Heart left ventricle (tissue), 16 donors: ENCODE results near the gene NTPCR. TPM values are rescaled to one million over a fixed set of nuclear protein-coding genes. Genes with fewer than 3 reads are reported as not detected.
"Not testable (repeated sequence)": the region's sequence is repeated elsewhere in the genome, so short reads cannot be mapped to it uniquely, and the experiment has no call there.

ENCODE experiments used
- ATAC-seq, 4 donors: fragments of 200-7000 bp; cut with Tn5 transposase; one replicate each; pipeline ENCODE4 v1.9.1; 2020 to 2022; ENCODE audit warnings: moderate library complexity in 4 of 4, mild to moderate bottlenecking in 3 of 4, moderate number of reproducible peaks in 1 of 4
- DNase-seq, 5 donors: peaks; one replicate each; pipeline ENCODE4 v3.0.0-alpha.2; 2020
- H3K27ac ChIP-seq, 12 donors: fragments of 200-600 bp; sonication (generic) in 4 of 12; one replicate each; pipeline versions ENCODE4 v1.5.0 to v1.8.0; 2016 to 2022; ENCODE audit warnings: mild to moderate bottlenecking in 2 of 12
- H3K27me3 ChIP-seq, 9 donors: fragments of 200-600 bp; sonication (generic) in 2 of 9; one replicate each; pipeline versions ENCODE4 v1.5.1 to v1.8.0; 2016 to 2022; ENCODE audit warnings: mild to moderate bottlenecking in 3 of 9
- H3K36me3 ChIP-seq, 9 donors: fragments of 200-600 bp; sonication (generic) in 2 of 9; one replicate each; pipeline versions ENCODE4 v1.5.0 to v1.8.0; 2018 to 2022; ENCODE audit warnings: mild to moderate bottlenecking in 2 of 9
- H3K4me1 ChIP-seq, 12 donors: fragments of 200-600 bp; sonication (generic) in 4 of 12; one replicate each; pipeline versions ENCODE4 v1.5.0 to v1.8.0; 2016 to 2022; ENCODE audit warnings: mild to moderate bottlenecking in 3 of 12
- H3K4me3 ChIP-seq, 12 donors: fragments of 200-600 bp; sonication (generic) in 4 of 12; one replicate each; pipeline versions ENCODE4 v1.5.0 to v1.8.0; 2017 to 2022; ENCODE audit warnings: mild to moderate bottlenecking in 9 of 12, moderate library complexity in 4 of 12
- H3K9me3 ChIP-seq, 12 donors: fragments of 200-600 bp; sonication (generic) in 4 of 12; one replicate each; pipeline versions ENCODE4 v1.5.0 to v1.8.0; 2016 to 2022; ENCODE audit warnings: mild to moderate bottlenecking in 1 of 12
- POLR2A ChIP-seq, 2 donors: fragments of 450-650 bp; IDR thresholded peaks; one replicate each; pipeline ENCODE4 v1.6.1; 2017; ENCODE audit warnings: antibody characterized with exemption in 2 of 2, mild to moderate bottlenecking in 2 of 2, moderate library complexity in 2 of 2
- WGBS, 4 donors: extraction: QIAGEN DNeasy Blood & Tissue Kit in 2 of 4; methylation state at CpG; one replicate each; pipeline versions ENCODE4 v1.1.5 to v1.1.7; 2013 to 2018; 5-methylcytosine and 5-hydroxymethylcytosine counted together
- intact Hi-C, 10 donors: fragments of 100-400 bp; cut with DNase I; formaldehyde crosslinking; loops; one replicate each; pipeline versions ENCODE4 v1.11.1 to v1.14.2; 2022
- polyA plus RNA-seq, 2 donors: library from polyadenylated mRNA; stranded (reverse); fragments of 200-250 nt; gene quantifications; one replicate each; pipeline ENCODE4 v1.2.3, GENCODE V29; 2013
- total RNA-seq, 9 donors: library from RNA; depleted of rRNA in 2 of 9; stranded (reverse); fragments of >200 nt in 2 of 9; fragmentation: NEBNext Ultra II Directional in 3 of 9; extraction: Animal tissue kit (Norgen Biotek cat#: 25700) in 3 of 9; gene quantifications; one replicate each; pipeline versions ENCODE4 v1.1.0 to v1.2.4, GENCODE V29; 2016 to 2023
- TF ChIP-seq, protein P1 (sequence below), 12 donors: fragments of 200-600 bp; sonication (generic) in 4 of 12; IDR thresholded peaks; one replicate each; pipeline versions ENCODE4 v1.5.0 to v1.8.0; 2018 to 2022; ENCODE audit warnings: antibody characterized with exemption in 12 of 12, mild to moderate bottlenecking in 5 of 12
- donor health status: ischemic (EF 13 %, LVEDD 7.1; RV severe dilation, severe dysfunction).
- donor health status: healthy with polysubstance abuse.
- donor health status: DM: no; HTN: yes; CAD: no.
- donor health status: DM: no; HTN: no; CAD: no.
- donor health status: ischemic (EF 25% LVEDD 6.9; RV normal size, moderate dysfunction).
- donor health status: ischemic (EF 25% LVEDD 5.7; RV mildly dilated, moderate dysfunction).
- donor health status: healthy.
- donor health status: DM: yes; HTN: yes; CAD: no.
- donor health status: ischemic (EF 35%, LVEDD 5.7; RV mildly dilated, moderate dysfunction).
- donor health status: nonischemic (EF 11% LVEDD 7.7; RV severe dilation, severe dysfunction).
- donor health status: DM: yes; HTN: yes; CAD: no.
- donor health status: PGD.
- donor health status: ischemic (EF 29% LVEDD 5.4; RV normal size, mild dysfunction).
- donor health status: nonischemic (EF 23%, LVEDD 6.1; RV moderate dilation, normal function).

The NTPCR gene
- total and polyA plus RNA-seq, 11 donors: 29.6 to 81.8 (median 57.8) TPM

DNA sequence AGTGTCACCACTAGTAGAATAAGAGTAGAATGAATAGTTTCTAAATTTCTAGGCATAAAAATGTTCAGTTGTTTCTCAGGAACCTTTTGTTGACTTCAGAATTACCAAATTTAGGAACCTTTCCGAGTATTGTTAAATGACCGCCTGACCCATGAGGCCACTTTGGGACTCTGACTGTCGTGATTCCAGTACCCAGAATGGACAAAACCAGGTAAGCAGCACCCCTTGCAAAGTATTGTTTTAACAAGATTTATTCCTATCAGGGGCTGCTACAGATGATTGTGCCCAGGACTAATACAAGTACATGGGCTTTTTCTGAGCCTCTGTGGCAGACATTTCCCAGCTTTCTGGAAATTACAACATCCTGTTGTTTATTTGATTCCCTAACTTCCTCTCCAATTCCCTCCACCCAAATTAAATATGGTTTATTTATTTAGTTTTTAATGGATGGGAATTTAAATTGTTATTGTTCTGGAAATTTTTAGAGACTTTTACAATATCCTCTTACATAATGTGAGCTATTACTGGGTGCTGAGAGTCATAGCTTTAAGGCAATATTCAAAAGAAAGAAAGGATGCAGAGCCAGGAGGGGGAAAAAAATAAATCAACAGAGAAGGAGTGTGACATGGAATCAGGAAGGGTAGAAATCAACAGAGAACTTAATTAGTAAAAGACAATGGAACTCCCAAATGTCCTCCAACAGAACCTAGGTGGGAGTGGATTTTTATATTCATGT is 37.4 kb upstream of the NTPCR start:
- ATAC-seq: peak in 2 of 4 donors; percentile 32 to 68
- H3K27me3 ChIP-seq: no peaks in the 10 kb centered on the region
- H3K9me3 ChIP-seq: no peaks in the 10 kb centered on the region
- intact Hi-C loops: no loop called here
- WGBS, 4 donors: 62 to 79% (median 67%) methylated on average over 3 of the region's 3 CpGs
- H3K4me3 ChIP-seq: no peak overlapping the region
- no peak for TF ChIP-seq POLR2A (IDR thresholded peaks at IDR 0.05)
- TF ChIP-seq, protein P1, sequence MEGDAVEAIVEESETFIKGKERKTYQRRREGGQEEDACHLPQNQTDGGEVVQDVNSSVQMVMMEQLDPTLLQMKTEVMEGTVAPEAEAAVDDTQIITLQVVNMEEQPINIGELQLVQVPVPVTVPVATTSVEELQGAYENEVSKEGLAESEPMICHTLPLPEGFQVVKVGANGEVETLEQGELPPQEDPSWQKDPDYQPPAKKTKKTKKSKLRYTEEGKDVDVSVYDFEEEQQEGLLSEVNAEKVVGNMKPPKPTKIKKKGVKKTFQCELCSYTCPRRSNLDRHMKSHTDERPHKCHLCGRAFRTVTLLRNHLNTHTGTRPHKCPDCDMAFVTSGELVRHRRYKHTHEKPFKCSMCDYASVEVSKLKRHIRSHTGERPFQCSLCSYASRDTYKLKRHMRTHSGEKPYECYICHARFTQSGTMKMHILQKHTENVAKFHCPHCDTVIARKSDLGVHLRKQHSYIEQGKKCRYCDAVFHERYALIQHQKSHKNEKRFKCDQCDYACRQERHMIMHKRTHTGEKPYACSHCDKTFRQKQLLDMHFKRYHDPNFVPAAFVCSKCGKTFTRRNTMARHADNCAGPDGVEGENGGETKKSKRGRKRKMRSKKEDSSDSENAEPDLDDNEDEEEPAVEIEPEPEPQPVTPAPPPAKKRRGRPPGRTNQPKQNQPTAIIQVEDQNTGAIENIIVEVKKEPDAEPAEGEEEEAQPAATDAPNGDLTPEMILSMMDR (IDR thresholded peaks at IDR 0.05): no peak
- DNase-seq: peak in 1 of 5 donors; percentile 13
- H3K27ac ChIP-seq: peak overlapping the region in 10 of 12 donors; percentile 25 to 74 (median 46)
- peaks cover 0 to 12% (median 4%) of the 10 kb centered on the region in 12 donors for H3K4me1 ChIP-seq
- no peaks in the 10 kb centered on the region for H3K36me3 ChIP-seq

DNA sequence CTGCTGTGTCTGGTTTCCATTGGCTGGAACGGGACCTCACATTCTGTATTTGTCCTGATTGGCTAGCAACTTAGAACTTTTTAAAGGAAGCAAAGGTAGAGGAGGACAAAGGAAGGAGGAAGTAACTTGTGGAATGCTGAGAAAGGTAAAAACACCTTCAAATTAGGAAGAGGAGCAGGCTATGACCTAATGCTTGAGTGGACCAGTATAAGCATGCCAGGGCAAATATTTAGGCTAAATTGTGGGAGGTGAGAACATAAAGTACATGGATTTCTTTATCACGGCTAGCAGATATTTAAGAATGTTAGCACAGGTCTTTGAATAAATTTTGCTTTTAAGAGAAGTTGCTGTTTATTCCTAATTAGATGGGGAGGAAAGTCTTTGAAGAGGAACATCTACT is 36.1 kb upstream of the NTPCR start:
- H3K36me3 ChIP-seq, intact Hi-C loops, DNase-seq, H3K4me3 ChIP-seq, ATAC-seq, H3K27me3 ChIP-seq, H3K9me3 ChIP-seq: not testable (repeated sequence)
- 92 to 94% (median 93%) methylated on average over 2 of the region's 2 CpGs for WGBS, 4 donors
- H3K27ac ChIP-seq: peak overlapping the region in 3 of 12 donors; percentile 61 to 74 (median 67)
- H3K4me1 ChIP-seq: peaks cover 0 to 12% (median 4%) of the 10 kb centered on the region in 12 donors

DNA sequence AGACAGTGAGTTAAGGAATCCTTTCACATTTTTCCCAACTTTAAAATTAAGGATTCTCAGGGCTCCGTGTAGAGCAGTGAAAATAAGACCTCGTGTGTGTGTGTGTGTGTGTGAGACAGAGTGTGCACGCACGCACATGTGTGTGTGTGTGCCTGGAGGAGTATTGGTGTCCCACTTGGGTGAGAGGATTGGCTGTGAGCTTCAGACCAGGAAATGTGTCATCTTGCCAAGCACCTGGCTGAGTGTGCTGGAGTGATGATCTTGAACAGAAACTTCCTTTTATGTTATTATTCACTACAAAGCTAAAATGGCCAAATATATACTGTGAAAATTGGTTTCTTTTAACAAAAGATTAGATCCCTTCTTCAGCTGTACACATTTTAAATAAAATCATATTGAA is 35.2 kb upstream of the NTPCR start:
- H3K27me3 ChIP-seq: no peaks in the 10 kb centered on the region
- no peak overlapping the region for H3K4me3 ChIP-seq
- intact Hi-C loops: no loop called here
- WGBS, 4 donors: 73 to 96% (median 88%) methylated on average over 4 of the region's 4 CpGs
- H3K9me3 ChIP-seq: no peaks in the 10 kb centered on the region
- TF ChIP-seq, protein P1 (IDR thresholded peaks at IDR 0.05): no peak
- TF ChIP-seq POLR2A (IDR thresholded peaks at IDR 0.05): no peak
- H3K27ac ChIP-seq: no peak overlapping the region
- no peaks in the 10 kb centered on the region for H3K36me3 ChIP-seq
- no peak for ATAC-seq
- no peak for DNase-seq
- peaks cover 0 to 12% (median 4%) of the 10 kb centered on the region in 12 donors for H3K4me1 ChIP-seq

DNA sequence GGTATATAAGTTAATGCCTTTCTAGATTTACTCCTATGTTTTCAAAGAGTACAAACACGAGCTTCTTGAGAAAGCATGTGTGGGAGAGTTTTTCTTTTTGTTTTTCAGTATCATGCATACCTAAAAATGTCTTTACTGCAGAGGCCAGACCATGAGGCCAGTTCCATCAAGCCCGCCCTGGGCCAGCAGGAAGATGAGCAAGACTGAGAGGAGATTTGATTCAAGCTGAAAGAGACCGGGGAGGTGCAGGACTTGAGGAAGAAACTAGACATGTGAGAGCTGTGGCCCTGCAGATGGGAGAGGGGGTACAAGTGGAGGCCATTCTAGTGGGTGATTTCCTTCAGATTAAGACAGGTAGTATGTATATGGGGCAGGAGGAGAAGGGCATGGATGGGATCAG is 33.4 kb upstream of the NTPCR start:
- H3K36me3 ChIP-seq: no peaks in the 10 kb centered on the region
- H3K27ac ChIP-seq: no peak overlapping the region
- DNase-seq (no peak), ATAC-seq (no peak)
- H3K27me3 ChIP-seq: no peaks in the 10 kb centered on the region
- intact Hi-C loops: no loop called here
- TF ChIP-seq, protein P1 (IDR thresholded peaks at IDR 0.05): no peak
- no peak for TF ChIP-seq POLR2A (IDR thresholded peaks at IDR 0.05)
- peaks cover 0 to 16% (median 4%) of the 10 kb centered on the region in 12 donors for H3K4me1 ChIP-seq
- 80 to 95% (median 93%) methylated on average over 3 of the region's 3 CpGs for WGBS, 4 donors
- no peak overlapping the region for H3K4me3 ChIP-seq
- H3K9me3 ChIP-seq: no peaks in the 10 kb centered on the region
